ENCODE results near the gene COP1.
A peak's percentile ranks its signal among the peaks of the same experiment; 100 is the strongest.
"Not testable (repeated sequence)": the region's sequence is repeated elsewhere in the genome, so short reads cannot be mapped to it uniquely, and the experiment has no call there.

COP1 gene

GRCh38 chr1:176211396-176212165, 4.5 kb upstream of the COP1 start:
- H3K79me2 ChIP-seq, result no peaks in the 10 kb centered on the region
- H3K27me3 ChIP-seq (ENCODE audit: control insufficient read depth, insufficient read depth, low read length), result no peaks in the 10 kb centered on the region
- no peak overlapping the region for H3K9ac ChIP-seq
- TF ChIP-seq CTCF (IDR thresholded peaks at IDR 0.05), result no peak
- H3K4me1 ChIP-seq, result no peaks in the 10 kb centered on the region
- H3K36me3 ChIP-seq (ENCODE audit: control insufficient read depth, insufficient read depth, low read length), result no peaks in the 10 kb centered on the region
- H3K4me3 ChIP-seq (ENCODE audit: low read depth, low read length), result no peak overlapping the region
- H2AFZ ChIP-seq, result no peak overlapping the region
- H3K4me2 ChIP-seq (ENCODE audit: low read length), result no peak overlapping the region
- H3K27ac ChIP-seq, result no peak overlapping the region
- H3K9me3 ChIP-seq (ENCODE audit: control insufficient read depth, low read length), result no peaks in the 10 kb centered on the region

GRCh38 chr1:176208034-176208433, 948 bp upstream of the COP1 start:
- H3K27me3 ChIP-seq (ENCODE audit: control insufficient read depth, insufficient read depth, low read length), result no peaks in the 10 kb centered on the region
- peaks cover 3% of the 10 kb centered on the region for H3K4me1 ChIP-seq
- no peaks in the 10 kb centered on the region for H3K9me3 ChIP-seq (ENCODE audit: control insufficient read depth, low read length)
- H3K4me2 ChIP-seq (ENCODE audit: low read length), result peak overlapping the region; percentile 90
- H3K9ac ChIP-seq, result no peak overlapping the region
- H3K27ac ChIP-seq, result no peak overlapping the region
- H2AFZ ChIP-seq, result peak overlapping the region; percentile 94
- peak overlapping the region; percentile 76 for H3K4me3 ChIP-seq (ENCODE audit: low read depth, low read length)
- no peaks in the 10 kb centered on the region for H3K36me3 ChIP-seq (ENCODE audit: control insufficient read depth, insufficient read depth, low read length)
- TF ChIP-seq CTCF (IDR thresholded peaks at IDR 0.05), result no peak
- peaks cover 11% of the 10 kb centered on the region for H3K79me2 ChIP-seq

- H2AFZ ChIP-seq, result peak overlapping the region; percentile 94
- peak overlapping the region; percentile 90 for H3K4me2 ChIP-seq (ENCODE audit: low read length)
- no peak for TF ChIP-seq CTCF (IDR thresholded peaks at IDR 0.05)
- peaks cover 14% of the 10 kb centered on the region for H3K79me2 ChIP-seq
- no peaks in the 10 kb centered on the region for H3K36me3 ChIP-seq (ENCODE audit: control insufficient read depth, insufficient read depth, low read length)
- H3K27ac ChIP-seq, result peak overlapping the region; percentile 86
- peak overlapping the region; percentile 72 for H3K9ac ChIP-seq
- peaks cover 3% of the 10 kb centered on the region for H3K4me1 ChIP-seq
- H3K4me3 ChIP-seq (ENCODE audit: low read depth, low read length), result peak overlapping the region; percentile 76
- no peaks in the 10 kb centered on the region for H3K27me3 ChIP-seq (ENCODE audit: control insufficient read depth, insufficient read depth, low read length)
- H3K9me3 ChIP-seq (ENCODE audit: control insufficient read depth, low read length), result no peaks in the 10 kb centered on the region
These were observed 803 bp downstream of the COP1 start for GRCh38 chr1:176206006-176206960.

- H3K27ac ChIP-seq, result no peak overlapping the region
- H3K9ac ChIP-seq, result no peak overlapping the region
- no peak overlapping the region for H2AFZ ChIP-seq
These were observed 1.7 kb downstream of the COP1 start for GRCh38 chr1:176205332-176205914.

GRCh38 chr1:176204655-176205054, 2.4 kb downstream of the COP1 start:
- H3K4me1 ChIP-seq; H3K36me3 ChIP-seq (ENCODE audit: control insufficient read depth, insufficient read depth, low read length); H3K9me3 ChIP-seq (ENCODE audit: control insufficient read depth, low read length); H3K4me2 ChIP-seq (ENCODE audit: low read length); H3K27ac ChIP-seq; H3K27me3 ChIP-seq (ENCODE audit: control insufficient read depth, insufficient read depth, low read length); H2AFZ ChIP-seq; H3K9ac ChIP-seq; H3K4me3 ChIP-seq (ENCODE audit: low read depth, low read length): not testable (repeated sequence)
- peaks cover 16% of the 10 kb centered on the region for H3K79me2 ChIP-seq

More at GRCh38 chr1:176205332-176205914, 1.7 kb downstream of the COP1 start:
- no peaks in the 10 kb centered on the region for H3K9me3 ChIP-seq (ENCODE audit: control insufficient read depth, low read length)
- H3K27me3 ChIP-seq (ENCODE audit: control insufficient read depth, insufficient read depth, low read length), result no peaks in the 10 kb centered on the region
- H3K4me2 ChIP-seq (ENCODE audit: low read length), result peak overlapping the region; percentile 90
- TF ChIP-seq CTCF (IDR thresholded peaks at IDR 0.05), result no peak
- peaks cover 14% of the 10 kb centered on the region for H3K79me2 ChIP-seq
- no peaks in the 10 kb centered on the region for H3K36me3 ChIP-seq (ENCODE audit: control insufficient read depth, insufficient read depth, low read length)
- H3K4me3 ChIP-seq (ENCODE audit: low read depth, low read length), result peak overlapping the region; percentile 76
- H3K4me1 ChIP-seq, result peaks cover 3% of the 10 kb centered on the region
